Activated naive CD4-positive, alpha-beta T cell treated with anti-CD3 and anti-CD28 coated beads for 36 hours (primary cell): ENCODE data around the gene DDR2. TPM values are rescaled to one million over a fixed set of nuclear protein-coding genes. Genes with fewer than 3 reads are reported as not detected.
"Not testable (repeated sequence)": the region's sequence is repeated elsewhere in the genome, so short reads cannot be mapped to it uniquely, and the experiment has no call there.

Experiments
- CTCF ChIA-PET: fragments of 350-600 bp; sonication (Branson Sonifier 250); formaldehyde crosslinking; loops from one replicate; lab custom pipeline; 2021; ENCODE audit warnings: antibody characterized with exemption; lab: Charles Lee
- DNase-seq: peaks from one replicate; pipeline ENCODE4 v3.0.0-alpha.2; 2020
- H3K27ac Mint-ChIP-seq: one replicate; pipeline ENCODE4 v1.8.0; 2021; ENCODE audit warnings: mild to moderate bottlenecking, mixed read lengths
- H3K27me3 Mint-ChIP-seq: one replicate; pipeline ENCODE4 v1.8.0; 2021; ENCODE audit warnings: low read depth, mixed read lengths
- H3K36me3 Mint-ChIP-seq: one replicate; pipeline ENCODE4 v1.8.0; 2021; ENCODE audit warnings: low read depth, mixed read lengths
- H3K4me1 Mint-ChIP-seq: one replicate; pipeline ENCODE4 v1.8.0; 2021; ENCODE audit warnings: low read depth, mixed read lengths
- H3K4me3 Mint-ChIP-seq: one replicate; pipeline ENCODE4 v1.8.0; 2021; ENCODE audit warnings: mild to moderate bottlenecking, moderate library complexity, mixed read lengths
- H3K9me3 Mint-ChIP-seq: one replicate; pipeline ENCODE4 v1.8.0; 2021; ENCODE audit warnings: mixed read lengths
- intact Hi-C: fragments of 100-400 bp; cut with micrococcal nuclease; formaldehyde crosslinking; loops from one replicate; pipeline ENCODE4 v1.15.1; 2023
- total RNA-seq, 2 experiments: library from RNA; stranded (reverse); gene quantifications; one replicate each; pipeline ENCODE4 v1.2.3, GENCODE V29; 2021

DDR2 gene
- total RNA-seq, 2 experiments from 2014 or later, result 0.26 to 0.40 TPM

- CTCF ChIA-PET, result no interaction called here
- Mint-ChIP-seq H3K4me3 (no peak overlapping the region), H3K4me1 (no peaks in the 10 kb centered on the region), H3K9me3 (no peaks in the 10 kb centered on the region), H3K36me3 (no peaks in the 10 kb centered on the region), H3K27me3 (no peaks in the 10 kb centered on the region), H3K27ac (no peak overlapping the region)
- no peak for DNase-seq
- intact Hi-C loops, result no loop called here
These were observed 104.4 kb downstream of the DDR2 start for GRCh38 chr1:162736633-162737067.

- no peak overlapping the region for H3K4me3 Mint-ChIP-seq
- H3K36me3 Mint-ChIP-seq, result no peaks in the 10 kb centered on the region
- intact Hi-C loops, result no loop called here
- no peak overlapping the region for H3K27ac Mint-ChIP-seq
- no peaks in the 10 kb centered on the region for H3K4me1 Mint-ChIP-seq
- H3K9me3 Mint-ChIP-seq, result no peaks in the 10 kb centered on the region
- no peaks in the 10 kb centered on the region for H3K27me3 Mint-ChIP-seq
- no peak for DNase-seq
- CTCF ChIA-PET, result no interaction called here
These were observed 108.5 kb downstream of the DDR2 start for GRCh38 chr1:162740755-162741154.

GRCh38 chr1:162741574-162741973 lies 109.3 kb downstream of the DDR2 start:
- Mint-ChIP-seq H3K27ac (no peak overlapping the region), H3K9me3 (no peaks in the 10 kb centered on the region), H3K36me3 (no peaks in the 10 kb centered on the region), H3K27me3 (no peaks in the 10 kb centered on the region), H3K4me1 (no peaks in the 10 kb centered on the region), H3K4me3 (no peak overlapping the region)
- no peak for DNase-seq
- CTCF ChIA-PET, result no interaction called here
- intact Hi-C loops, result no loop called here

- H3K27ac Mint-ChIP-seq, DNase-seq, intact Hi-C loops, H3K9me3 Mint-ChIP-seq, H3K27me3 Mint-ChIP-seq, H3K4me1 Mint-ChIP-seq, H3K4me3 Mint-ChIP-seq, CTCF ChIA-PET, H3K36me3 Mint-ChIP-seq: not testable (repeated sequence)
These were observed 114.1 kb downstream of the DDR2 start for GRCh38 chr1:162746264-162746942.

- Mint-ChIP-seq H3K4me1 (no peaks in the 10 kb centered on the region), H3K4me3 (no peak overlapping the region), H3K9me3 (peaks cover 1% of the 10 kb centered on the region)
These were observed 120.9 kb downstream of the DDR2 start for GRCh38 chr1:162753001-162753658.

GRCh38 chr1:162753998-162754585 lies 121.8 kb downstream of the DDR2 start:
- DNase-seq, result no peak
- Mint-ChIP-seq H3K9me3 (peaks cover 1% of the 10 kb centered on the region), H3K36me3 (no peaks in the 10 kb centered on the region), H3K27me3 (no peaks in the 10 kb centered on the region), H3K27ac (no peak overlapping the region), H3K4me1 (no peaks in the 10 kb centered on the region), H3K4me3 (no peak overlapping the region)
- CTCF ChIA-PET, result no interaction called here
- intact Hi-C loops, result no loop called here

More at GRCh38 chr1:162753001-162753658, 120.9 kb downstream of the DDR2 start:
- no peaks in the 10 kb centered on the region for H3K27me3 Mint-ChIP-seq
- no peak overlapping the region for H3K27ac Mint-ChIP-seq
- CTCF ChIA-PET, result no interaction called here
- intact Hi-C loops, result no loop called here
- H3K36me3 Mint-ChIP-seq, result no peaks in the 10 kb centered on the region
- DNase-seq, result no peak

GRCh38 chr1:162755306-162755705 lies 123.0 kb downstream of the DDR2 start:
- Mint-ChIP-seq H3K4me3 (no peak overlapping the region), H3K4me1 (no peaks in the 10 kb centered on the region), H3K27me3 (no peaks in the 10 kb centered on the region), H3K9me3 (peaks cover 1% of the 10 kb centered on the region), H3K27ac (no peak overlapping the region), H3K36me3 (no peaks in the 10 kb centered on the region)
- CTCF ChIA-PET, result no interaction called here
- intact Hi-C loops, result no loop called here
- DNase-seq, result no peak

- H3K27me3 Mint-ChIP-seq, result no peaks in the 10 kb centered on the region
- no peaks in the 10 kb centered on the region for H3K4me1 Mint-ChIP-seq
- H3K27ac Mint-ChIP-seq, result no peak overlapping the region
- no peaks in the 10 kb centered on the region for H3K36me3 Mint-ChIP-seq
- no peak overlapping the region for H3K4me3 Mint-ChIP-seq
- H3K9me3 Mint-ChIP-seq, result peaks cover 1% of the 10 kb centered on the region
- CTCF ChIA-PET, result no interaction called here
- intact Hi-C loops, result no loop called here
- no peak for DNase-seq
These were observed 124.3 kb downstream of the DDR2 start for GRCh38 chr1:162756523-162756922.

GRCh38 chr1:162757476-162757875 lies 125.2 kb downstream of the DDR2 start:
- H3K4me3 Mint-ChIP-seq, result no peak overlapping the region
- CTCF ChIA-PET, result no interaction called here
- no peak overlapping the region for H3K27ac Mint-ChIP-seq
- DNase-seq, result no peak
- H3K4me1 Mint-ChIP-seq, result no peaks in the 10 kb centered on the region
- intact Hi-C loops, result no loop called here
- no peaks in the 10 kb centered on the region for H3K27me3 Mint-ChIP-seq
- no peaks in the 10 kb centered on the region for H3K9me3 Mint-ChIP-seq
- H3K36me3 Mint-ChIP-seq, result no peaks in the 10 kb centered on the region

GRCh38 chr1:162765788-162766187 lies 133.5 kb downstream of the DDR2 start:
- Mint-ChIP-seq H3K36me3 (no peaks in the 10 kb centered on the region), H3K27ac (no peak overlapping the region), H3K9me3 (no peaks in the 10 kb centered on the region), H3K4me1 (no peaks in the 10 kb centered on the region), H3K4me3 (no peak overlapping the region), H3K27me3 (peaks cover 1% of the 10 kb centered on the region)
- intact Hi-C loops, result no loop called here
- CTCF ChIA-PET, result no interaction called here
- no peak for DNase-seq

- no peak for DNase-seq
- Mint-ChIP-seq H3K9me3 (no peaks in the 10 kb centered on the region), H3K4me3 (no peak overlapping the region), H3K4me1 (no peaks in the 10 kb centered on the region), H3K27ac (no peak overlapping the region), H3K36me3 (no peaks in the 10 kb centered on the region), H3K27me3 (no peaks in the 10 kb centered on the region)
- intact Hi-C loops, result no loop called here
- CTCF ChIA-PET, result no interaction called here
These were observed 140.4 kb downstream of the DDR2 start for GRCh38 chr1:162772571-162773154.

- Mint-ChIP-seq H3K36me3 (no peaks in the 10 kb centered on the region), H3K27ac (no peak overlapping the region), H3K4me1 (no peaks in the 10 kb centered on the region), H3K9me3 (no peaks in the 10 kb centered on the region), H3K4me3 (no peak overlapping the region), H3K27me3 (peaks cover 2% of the 10 kb centered on the region)
- no peak for DNase-seq
- intact Hi-C loops, result no loop called here
- CTCF ChIA-PET, result no interaction called here
These were observed 141.7 kb downstream of the DDR2 start for GRCh38 chr1:162774007-162774406.
